HepG2 (cell line): ENCODE results near the gene ASIC3.

Experiments used
- MEIS1 ChIP-seq: sonication (generic); formaldehyde crosslinking; IDR thresholded peaks from 2 replicates; pipeline ENCODE4 v1.9.0; 2021; ENCODE audit warnings: mild to moderate bottlenecking, missing genetic modification reagents, moderate library complexity, borderline replicate concordance
- ZNF331 ChIP-seq: sonication (generic); formaldehyde crosslinking; IDR thresholded peaks from 2 replicates; pipeline ENCODE4 v1.4.0; 2020; ENCODE audit warnings: missing genetic modification reagents

DNA sequence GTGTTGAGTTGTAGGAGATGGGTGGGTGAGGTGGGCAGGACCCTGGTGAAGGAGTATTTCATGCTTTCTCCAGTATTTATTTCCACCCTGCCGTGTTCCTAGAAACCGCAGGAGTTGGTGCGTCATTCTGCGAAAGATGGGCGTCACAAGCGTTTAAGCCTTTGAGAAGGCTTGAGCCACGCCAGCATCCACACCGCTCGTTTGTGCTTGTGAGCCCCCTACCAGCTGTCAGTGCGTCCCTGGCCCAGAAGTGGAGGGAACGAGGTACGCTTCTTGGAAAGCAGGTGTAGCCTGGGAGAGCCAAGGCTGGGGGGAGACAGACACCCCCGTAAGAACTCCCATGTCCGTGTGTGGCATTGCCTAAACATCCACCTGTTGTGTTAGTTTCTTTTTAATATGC is 43.7 kb downstream of the ASIC3 start:
- TF ChIP-seq MEIS1 (CRISPR knock-in tag): no peak
- TF ChIP-seq ZNF331 (CRISPR knock-in tag): no peak
